Natural killer cell (primary cell): ENCODE measurements around the gene PTPRN2. TPM values are rescaled to one million over a fixed set of nuclear protein-coding genes. Genes with fewer than 3 reads are reported as not detected.

Experiments used
- ATAC-seq, 3 donors: fragments of 150-1000 bp in 2 of 3; fragments of 200-7000 bp in 1 of 3; cut with Tn5 transposase; 1 replicate in 1 of 3; 2 replicates in 2 of 3; pipeline ENCODE4 v1.10.0; 2021; ENCODE audit warnings: mild to moderate bottlenecking in 2 of 3, moderate library complexity in 2 of 3
- DNase-seq, 2 donors: peaks; one replicate each; pipeline versions ENCODE4 v3.0.0 to v3.0.0-alpha.2; 2013 to 2021; ENCODE audit warnings: mixed read lengths in 1 of 2
- H3K27ac ChIP-seq: one replicate; pipeline ENCODE4 v1.5.1; 2013; ENCODE audit warnings: mild to moderate bottlenecking, low read length
- H3K27me3 ChIP-seq: one replicate; pipeline ENCODE4 v1.6.1; 2013; ENCODE audit warnings: low read length; ENCODE audit not compliant: control insufficient read depth, insufficient read depth
- H3K36me3 ChIP-seq: one replicate; pipeline ENCODE4 v1.6.1; 2013; ENCODE audit warnings: low read length; ENCODE audit not compliant: control insufficient read depth, insufficient read depth
- H3K4me1 ChIP-seq: one replicate; pipeline ENCODE4 v1.6.1; 2013; ENCODE audit warnings: low read length; ENCODE audit not compliant: control insufficient read depth, insufficient read depth
- H3K4me3 ChIP-seq: one replicate; pipeline ENCODE4 v1.5.1; 2013; ENCODE audit warnings: low read length
- H3K9me3 ChIP-seq: one replicate; pipeline ENCODE4 v1.6.1; 2013; ENCODE audit warnings: low read length; ENCODE audit not compliant: control insufficient read depth, insufficient read depth
- H3K27ac Mint-ChIP-seq, 2 donors: one replicate each; pipeline ENCODE4 v1.8.0; 2022; ENCODE audit warnings: mild to moderate bottlenecking in 2 of 2, mixed read lengths in 2 of 2, moderate library complexity in 1 of 2
- H3K27me3 Mint-ChIP-seq, 2 donors: one replicate each; pipeline ENCODE4 v1.8.0; 2022; ENCODE audit warnings: low read depth in 2 of 2, mixed read lengths in 2 of 2
- H3K36me3 Mint-ChIP-seq: one replicate; pipeline ENCODE4 v1.8.0; 2022; ENCODE audit warnings: mixed read lengths
- H3K4me1 Mint-ChIP-seq, 2 donors: one replicate each; pipeline ENCODE4 v1.8.0; 2022; ENCODE audit warnings: mixed read lengths in 2 of 2
- H3K4me3 Mint-ChIP-seq: one replicate; pipeline ENCODE4 v1.8.0; 2022; ENCODE audit warnings: mild to moderate bottlenecking, moderate library complexity, mixed read lengths
- H3K9me3 Mint-ChIP-seq, 2 donors: one replicate each; pipeline ENCODE4 v1.8.0; 2022; ENCODE audit warnings: mixed read lengths in 2 of 2
- CTCF ChIP-seq: fragments of 200-600 bp; IDR thresholded peaks from one replicate; pipeline ENCODE4 v1.8.0; 2022; ENCODE audit warnings: antibody characterized with exemption
- WGBS: methylation state at CpG from one replicate; pipeline ENCODE4 v1.1.7; 2013; ENCODE audit warnings: missing lambda C conversion rate; ENCODE audit not compliant: insufficient coverage; 5-methylcytosine and 5-hydroxymethylcytosine counted together
- intact Hi-C: fragments of 100-400 bp; cut with micrococcal nuclease; formaldehyde crosslinking; loops from one replicate; pipeline ENCODE4 v1.14.2; 2022
- total RNA-seq, 4 donors: library from RNA; stranded (reverse); fragments of 120-200 nt in 1 of 4; gene quantifications; one replicate each; pipeline versions ENCODE4 v1.2.3 to v1.2.4, GENCODE V29; 2013 to 2022

Gene PTPRN2
- total RNA-seq, 3 donors from 2014 or later (not counting 1 experiment from before 2014, with no cell fraction given): 1.3 to 2.5 (median 1.9) TPM

- Mint-ChIP-seq H3K9me3 (peaks cover 0 to 3% of the 10 kb centered on the region in 2 donors), H3K27me3 (no peaks in the 10 kb centered on the region), H3K27ac (no peak overlapping the region), H3K4me1 (peaks cover 4 to 7% of the 10 kb centered on the region in 2 donors), H3K4me3 (no peak overlapping the region), H3K36me3 (no peaks in the 10 kb centered on the region)
- no peak overlapping the region for H3K4me3 ChIP-seq
- DNase-seq (no peak), ATAC-seq (no peak)
- H3K27me3 ChIP-seq: no peaks in the 10 kb centered on the region
- no peaks in the 10 kb centered on the region for H3K4me1 ChIP-seq
- intact Hi-C loops: no loop called here
- no peaks in the 10 kb centered on the region for H3K36me3 ChIP-seq
- no peak for TF ChIP-seq CTCF
- H3K9me3 ChIP-seq: no peaks in the 10 kb centered on the region
- WGBS: 97% methylated on average over 18 of the region's 18 CpGs
- no peak overlapping the region for H3K27ac ChIP-seq
These were observed 19.2 kb upstream of the PTPRN2 start for GRCh38 chr7:158606671-158607424.

- no peaks in the 10 kb centered on the region for H3K27me3 Mint-ChIP-seq
- peaks cover 0 to 3% of the 10 kb centered on the region in 2 donors for H3K9me3 Mint-ChIP-seq
- Histone ChIP-seq H3K27ac (no peak overlapping the region), H3K36me3 (no peaks in the 10 kb centered on the region), H3K9me3 (no peaks in the 10 kb centered on the region), H3K4me1 (no peaks in the 10 kb centered on the region), H3K4me3 (no peak overlapping the region), H3K27me3 (no peaks in the 10 kb centered on the region)
- peaks cover 4 to 7% of the 10 kb centered on the region in 2 donors for H3K4me1 Mint-ChIP-seq
- 90% methylated on average over 4 of the region's 4 CpGs for WGBS
- no peak overlapping the region for H3K4me3 Mint-ChIP-seq
- no peak overlapping the region for H3K27ac Mint-ChIP-seq
- DNase-seq (no peak), ATAC-seq (no peak)
- no peak for TF ChIP-seq CTCF
- H3K36me3 Mint-ChIP-seq: no peaks in the 10 kb centered on the region
- intact Hi-C loops: no loop called here
These were observed 18.5 kb upstream of the PTPRN2 start for GRCh38 chr7:158606129-158606528.

- H3K36me3 ChIP-seq: no peaks in the 10 kb centered on the region
- Mint-ChIP-seq H3K27ac (no peak overlapping the region), H3K4me1 (peaks cover 0 to 2% of the 10 kb centered on the region in 2 donors), H3K27me3 (no peaks in the 10 kb centered on the region), H3K4me3 (no peak overlapping the region), H3K36me3 (no peaks in the 10 kb centered on the region), H3K9me3 (no peaks in the 10 kb centered on the region)
- H3K4me1 ChIP-seq: no peaks in the 10 kb centered on the region
- 85% methylated on average over 23 of the region's 23 CpGs for WGBS
- H3K9me3 ChIP-seq: no peaks in the 10 kb centered on the region
- ATAC-seq (no peak), DNase-seq (no peak)
- intact Hi-C loops: no loop called here
- H3K27ac ChIP-seq: no peak overlapping the region
- TF ChIP-seq CTCF: no peak
- H3K4me3 ChIP-seq: no peak overlapping the region
- no peaks in the 10 kb centered on the region for H3K27me3 ChIP-seq
These were observed 16.4 kb upstream of the PTPRN2 start for GRCh38 chr7:158603773-158604755.
